Activated B cell treated with CpG ODN at 0.5 μM for 24 hours (primary cell): Measurements from ENCODE around the gene PRM1. TPM values are rescaled to one million over a fixed set of nuclear protein-coding genes. Genes with fewer than 3 reads are reported as not detected.
A peak's percentile ranks its signal among the peaks of the same experiment; 100 is the strongest.

ENCODE experiments used
- ATAC-seq: fragments of 200-7000 bp; cut with Tn5 transposase; one replicate; pipeline ENCODE4 v1.10.0; 2021; ENCODE audit warnings: low read depth, mild to moderate bottlenecking, moderate library complexity
- CTCF ChIA-PET: fragments of 350-600 bp; sonication (Branson Sonifier 250); formaldehyde crosslinking; loops from one replicate; lab custom pipeline; 2021; ENCODE audit warnings: antibody characterized with exemption; lab: Charles Lee
- POLR2A ChIA-PET: fragments of 350-600 bp; sonication (Branson Sonifier 250); formaldehyde crosslinking; loops from one replicate; lab custom pipeline; 2021; ENCODE audit warnings: antibody characterized with exemption; lab: Charles Lee
- DNase-seq: peaks from one replicate; pipeline ENCODE4 v3.0.0; 2022
- H3K27ac Mint-ChIP-seq: one replicate; pipeline ENCODE4 v1.8.0; 2020; ENCODE audit warnings: mixed read lengths
- H3K27me3 Mint-ChIP-seq: one replicate; pipeline ENCODE4 v1.8.0; 2021; ENCODE audit warnings: mixed read lengths
- H3K36me3 Mint-ChIP-seq: one replicate; pipeline ENCODE4 v1.8.0; 2021; ENCODE audit warnings: low read depth, mixed read lengths
- H3K4me1 Mint-ChIP-seq: one replicate; pipeline ENCODE4 v1.8.0; 2021; ENCODE audit warnings: mixed read lengths
- H3K4me3 Mint-ChIP-seq: one replicate; pipeline ENCODE4 v1.8.0; 2020; ENCODE audit warnings: mild to moderate bottlenecking, mixed read lengths
- H3K9me3 Mint-ChIP-seq: one replicate; pipeline ENCODE4 v1.8.0; 2020; ENCODE audit warnings: mixed read lengths
- CTCF ChIP-seq: fragments of 200-600 bp; IDR thresholded peaks from one replicate; pipeline ENCODE4 v1.8.0; 2022; ENCODE audit warnings: antibody characterized with exemption, mild to moderate bottlenecking
- intact Hi-C: fragments of 100-400 bp; cut with micrococcal nuclease; formaldehyde crosslinking; loops from one replicate; pipeline ENCODE4 v1.15.1; 2024
- total RNA-seq: library from RNA; stranded (reverse); gene quantifications from 2 replicates; pipeline ENCODE4 v1.2.3, GENCODE V29; 2022

Gene PRM1
- total RNA-seq, 1 donor from 2014 or later, result not detected

- Mint-ChIP-seq H3K27me3 (no peaks in the 10 kb centered on the region), H3K36me3 (no peaks in the 10 kb centered on the region), H3K27ac (peak overlapping the region; percentile 6), H3K4me1 (peaks cover 66% of the 10 kb centered on the region), H3K9me3 (no peaks in the 10 kb centered on the region), H3K4me3 (no peak overlapping the region)
- CTCF ChIA-PET, result interaction anchor here (2.7 to 4.7 kb wide), 2 partner anchors 9 to 48 kb away, joined by 16 to 32 read pairs; no protein-coding TSS in a partner anchor
- no peak for DNase-seq
- POLR2A ChIA-PET, result interaction anchor here (0.6 to 6.8 kb wide), 8 partner anchors 9 to 342 kb away, joined by 4 to 138 read pairs (median 16); partner anchors contain the start of gene SOCS1
- no peak for TF ChIP-seq CTCF
- intact Hi-C loops, result no loop called here
- ATAC-seq, result no peak
Observed at GRCh38 chr16:11306997-11307638, 26.0 kb upstream of the PRM1 start.

DNA sequence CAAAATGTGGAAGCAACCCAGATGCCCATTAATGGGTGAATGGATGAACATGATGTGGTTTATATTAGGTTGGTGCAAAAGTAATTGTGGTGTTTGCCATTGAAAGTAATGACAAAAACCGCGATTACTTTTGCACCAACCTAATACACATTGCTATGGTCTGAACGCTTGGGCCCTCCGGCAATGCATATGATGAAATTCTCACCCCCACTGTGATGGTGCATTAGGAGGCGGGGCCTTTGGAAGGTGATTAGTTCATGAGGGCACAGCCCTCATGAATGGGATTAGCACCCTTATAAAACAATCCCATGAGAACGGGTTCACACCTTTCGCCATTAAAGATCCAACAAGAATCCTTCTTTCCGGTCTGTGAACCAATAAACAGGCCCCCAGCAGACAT lies 25.3 kb upstream of the PRM1 start:
- Mint-ChIP-seq H3K9me3 (no peaks in the 10 kb centered on the region), H3K4me3 (no peak overlapping the region), H3K36me3 (no peaks in the 10 kb centered on the region), H3K4me1 (peaks cover 63% of the 10 kb centered on the region), H3K27ac (no peak overlapping the region), H3K27me3 (no peaks in the 10 kb centered on the region)
- POLR2A ChIA-PET, result interaction anchor here (0.6 kb wide), 1 partner anchor 20 kb away, joined by 4 read pairs; no protein-coding TSS in a partner anchor
- CTCF ChIA-PET, result no interaction called here
- TF ChIP-seq CTCF, result no peak
- ATAC-seq (no peak), DNase-seq (no peak)
- intact Hi-C loops, result no loop called here

GRCh38 chr16:11303405-11304138 lies 22.4 kb upstream of the PRM1 start:
- intact Hi-C loops, result no loop called here
- ATAC-seq, result no peak
- POLR2A ChIA-PET, result interaction anchor here (0.6 to 1.0 kb wide), 2 partner anchors 19 to 53 kb away, joined by 3 read pairs; no protein-coding TSS in a partner anchor
- Mint-ChIP-seq H3K4me1 (peaks cover 57% of the 10 kb centered on the region), H3K27me3 (no peaks in the 10 kb centered on the region), H3K27ac (peak overlapping the region; percentile 24), H3K9me3 (no peaks in the 10 kb centered on the region), H3K36me3 (no peaks in the 10 kb centered on the region), H3K4me3 (no peak overlapping the region)
- TF ChIP-seq CTCF, result no peak
- DNase-seq, result no peak
- CTCF ChIA-PET, result interaction anchor here (0.7 kb wide), 1 partner anchor 45 kb away, joined by 3 read pairs; no protein-coding TSS in a partner anchor

DNA sequence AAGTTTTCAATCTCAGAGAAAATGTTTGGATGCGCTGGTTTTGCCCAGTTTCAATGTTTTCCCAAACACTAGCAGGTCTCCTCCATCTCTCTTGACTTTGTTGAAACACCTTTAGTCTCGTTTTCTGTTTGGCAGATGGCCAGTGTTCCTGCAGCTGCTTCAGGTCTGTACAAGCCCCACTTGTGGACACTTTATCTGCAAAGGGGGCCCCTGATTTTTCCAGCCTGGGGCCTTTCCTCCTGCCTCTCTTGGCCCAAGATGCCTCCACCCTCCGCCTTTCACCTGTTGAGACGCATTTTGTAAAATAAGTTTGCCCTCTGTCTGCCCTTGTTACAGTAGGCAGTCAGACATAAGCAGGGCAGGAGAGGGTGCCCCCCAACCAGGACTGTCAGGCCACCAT lies 21.8 kb upstream of the PRM1 start:
- no peaks in the 10 kb centered on the region for H3K36me3 Mint-ChIP-seq
- H3K27ac Mint-ChIP-seq, result no peak overlapping the region
- DNase-seq (no peak), ATAC-seq (no peak)
- intact Hi-C loops, result no loop called here
- TF ChIP-seq CTCF, result no peak
- peaks cover 57% of the 10 kb centered on the region for H3K4me1 Mint-ChIP-seq
- CTCF ChIA-PET, result no interaction called here
- no peaks in the 10 kb centered on the region for H3K9me3 Mint-ChIP-seq
- POLR2A ChIA-PET, result interaction anchor here (0.6 to 1.0 kb wide), 2 partner anchors 18 to 54 kb away, joined by 3 read pairs; no protein-coding TSS in a partner anchor
- H3K27me3 Mint-ChIP-seq, result no peaks in the 10 kb centered on the region
- no peak overlapping the region for H3K4me3 Mint-ChIP-seq
